CD4-positive, alpha-beta T cell (primary cell): ENCODE data around the gene ZNF492. TPM values are rescaled to one million over a fixed set of nuclear protein-coding genes. Genes with fewer than 3 reads are reported as not detected.
"Not testable (repeated sequence)": the region's sequence is repeated elsewhere in the genome, so short reads cannot be mapped to it uniquely, and the experiment has no call there.

ENCODE experiments used
- ATAC-seq: fragments of 200-7000 bp; cut with Tn5 transposase; one replicate; pipeline ENCODE4 v1.10.0; 2022; ENCODE audit warnings: mild to moderate bottlenecking; ENCODE audit not compliant: poor library complexity
- CTCF ChIA-PET: fragments of 350-600 bp; sonication (Branson Sonifier 250); formaldehyde crosslinking; loops from one replicate; lab custom pipeline; 2021; ENCODE audit warnings: antibody characterized with exemption, inconsistent platforms; lab: Charles Lee
- POLR2A ChIA-PET: fragments of 350-600 bp; sonication (Branson Sonifier 250); formaldehyde crosslinking; loops from one replicate; lab custom pipeline; 2021; ENCODE audit warnings: antibody characterized with exemption, inconsistent platforms; lab: Charles Lee
- DNase-seq, 14 experiments: peaks; one replicate each; pipeline ENCODE4 v3.0.0-alpha.2; 2013 to 2020; ENCODE audit warnings: mixed read lengths in 2 of 14
- H3K27ac ChIP-seq, 2 donors: one replicate each; pipeline versions ENCODE4 v1.5.1 to v1.7.0; 2013; ENCODE audit warnings: low read length in 2 of 2, low read depth in 1 of 2, mild to moderate bottlenecking in 1 of 2
- H3K27me3 ChIP-seq, 2 experiments: 1 replicate in 1 of 2; 2 replicates in 1 of 2; pipeline versions ENCODE4 v1.6.1 to v1.7.0; 2013; ENCODE audit warnings: low read length in 2 of 2, control low read depth in 1 of 2, mild to moderate bottlenecking in 1 of 2, moderate library complexity in 1 of 2; ENCODE audit not compliant: insufficient read depth in 2 of 2, control insufficient read depth in 1 of 2
- H3K36me3 ChIP-seq: one replicate; pipeline ENCODE4 v1.6.1; 2013; ENCODE audit warnings: low read length, control low read depth; ENCODE audit not compliant: insufficient read depth
- H3K4me1 ChIP-seq: one replicate; pipeline ENCODE4 v1.6.1; 2013; ENCODE audit warnings: low read length, control low read depth; ENCODE audit not compliant: insufficient read depth
- H3K4me3 ChIP-seq: one replicate; pipeline ENCODE4 v1.5.1; 2013; ENCODE audit warnings: mild to moderate bottlenecking, low read length, moderate library complexity
- H3K9me3 ChIP-seq, 2 experiments: 1 replicate in 1 of 2; 2 replicates in 1 of 2; pipeline versions ENCODE4 v1.6.1 to v1.7.0; 2013; ENCODE audit warnings: low read length in 2 of 2, mild to moderate bottlenecking in 2 of 2, control low read depth in 1 of 2, moderate library complexity in 1 of 2; ENCODE audit not compliant: control insufficient read depth in 1 of 2, insufficient read depth in 1 of 2
- H3K27ac Mint-ChIP-seq: one replicate; pipeline ENCODE4 v1.8.0; 2020; ENCODE audit warnings: mixed read lengths
- H3K27me3 Mint-ChIP-seq: one replicate; pipeline ENCODE4 v1.8.0; 2021; ENCODE audit warnings: mixed read lengths
- H3K36me3 Mint-ChIP-seq: one replicate; pipeline ENCODE4 v1.8.0; 2021; ENCODE audit warnings: low read depth, mixed read lengths
- H3K4me1 Mint-ChIP-seq: one replicate; pipeline ENCODE4 v1.8.0; 2021; ENCODE audit warnings: low read depth, mixed read lengths
- H3K4me3 Mint-ChIP-seq: one replicate; pipeline ENCODE4 v1.8.0; 2020; ENCODE audit warnings: mild to moderate bottlenecking, mixed read lengths
- H3K9me3 Mint-ChIP-seq: one replicate; pipeline ENCODE4 v1.8.0; 2020; ENCODE audit warnings: mixed read lengths
- CTCF ChIP-seq: fragments of 200-600 bp; IDR thresholded peaks from one replicate; pipeline ENCODE4 v1.8.0; 2022; ENCODE audit warnings: antibody characterized with exemption, mild to moderate bottlenecking
- intact Hi-C, 2 experiments: fragments of 100-400 bp; cut with DNase I in 1 of 2; cut with micrococcal nuclease in 1 of 2; formaldehyde crosslinking; loops; one replicate each; pipeline versions ENCODE4 v1.15.1 to v1.9.0; 2023 to 2025; cut with DNase I, micrococcal nuclease
- total RNA-seq, 174 experiments: library from RNA in 2 of 174; stranded (reverse) in 2 of 174; gene quantifications; one replicate each; pipeline ENCODE4 v1.2.3 and lab custom pipeline; 2021 to 2026

The ZNF492 gene
- total RNA-seq, 2 experiments from 2014 or later: 1.1 to 1.2 TPM

GRCh38 chr19:22612316-22612715 lies 21.8 kb upstream of the ZNF492 start:
- Mint-ChIP-seq H3K4me3 (no peak overlapping the region), H3K27me3 (peaks cover 17% of the 10 kb centered on the region), H3K4me1 (no peaks in the 10 kb centered on the region), H3K36me3 (no peaks in the 10 kb centered on the region), H3K9me3 (no peaks in the 10 kb centered on the region), H3K27ac (no peak overlapping the region)
- Histone ChIP-seq H3K27ac (no peak overlapping the region), H3K9me3 (peaks cover 0 to 47% of the 10 kb centered on the region in 2 experiments), H3K4me3 (no peak overlapping the region), H3K36me3 (no peaks in the 10 kb centered on the region), H3K27me3 (peaks cover 0 to 3% of the 10 kb centered on the region in 2 experiments), H3K4me1 (no peaks in the 10 kb centered on the region)
- no peak for TF ChIP-seq CTCF
- ChIA-PET POLR2A (no interaction called here), CTCF (no interaction called here)
- ATAC-seq (no peak), DNase-seq (no peak)
- intact Hi-C loops: no loop called here

- H3K4me3 Mint-ChIP-seq: no peak overlapping the region
- H3K4me1 Mint-ChIP-seq: no peaks in the 10 kb centered on the region
- Histone ChIP-seq H3K27me3 (peaks cover 3 to 4% of the 10 kb centered on the region in 2 experiments), H3K9me3 (peaks cover 0 to 49% of the 10 kb centered on the region in 2 experiments), H3K36me3 (no peaks in the 10 kb centered on the region), H3K27ac (no peak overlapping the region), H3K4me1 (no peaks in the 10 kb centered on the region), H3K4me3 (no peak overlapping the region)
- CTCF ChIA-PET: no interaction called here
- no peaks in the 10 kb centered on the region for H3K9me3 Mint-ChIP-seq
- H3K27me3 Mint-ChIP-seq: peaks cover 45% of the 10 kb centered on the region
- no peak for TF ChIP-seq CTCF
- H3K27ac Mint-ChIP-seq: no peak overlapping the region
- no peaks in the 10 kb centered on the region for H3K36me3 Mint-ChIP-seq
- POLR2A ChIA-PET: no interaction called here
- intact Hi-C loops: no loop called here
- ATAC-seq (no peak), DNase-seq (no peak)
These were observed 17.5 kb upstream of the ZNF492 start for GRCh38 chr19:22616659-22617058.

GRCh38 chr19:22617181-22617580 lies 16.9 kb upstream of the ZNF492 start:
- ATAC-seq, POLR2A ChIA-PET, H3K36me3 ChIP-seq, H3K4me1 ChIP-seq, H3K4me3 Mint-ChIP-seq, H3K4me1 Mint-ChIP-seq, H3K27ac Mint-ChIP-seq, CTCF ChIA-PET, DNase-seq, intact Hi-C loops, H3K9me3 Mint-ChIP-seq, H3K27me3 ChIP-seq, H3K36me3 Mint-ChIP-seq, H3K27ac ChIP-seq, H3K4me3 ChIP-seq: not testable (repeated sequence)
- H3K9me3 ChIP-seq: peaks cover 0 to 50% of the 10 kb centered on the region in 2 experiments
- peaks cover 51% of the 10 kb centered on the region for H3K27me3 Mint-ChIP-seq

GRCh38 chr19:22617614-22618320 lies 16.4 kb upstream of the ZNF492 start:
- no peaks in the 10 kb centered on the region for H3K36me3 ChIP-seq
- no peaks in the 10 kb centered on the region for H3K4me1 Mint-ChIP-seq
- no peak for DNase-seq
- ChIA-PET POLR2A (no interaction called here), CTCF (no interaction called here)
- peaks cover 0 to 55% of the 10 kb centered on the region in 2 experiments for H3K9me3 ChIP-seq
- no peaks in the 10 kb centered on the region for H3K36me3 Mint-ChIP-seq
- intact Hi-C loops: no loop called here
- peaks cover 51% of the 10 kb centered on the region for H3K27me3 Mint-ChIP-seq
- ATAC-seq: no peak
- H3K4me3 ChIP-seq: no peak overlapping the region
- TF ChIP-seq CTCF: no peak
- no peaks in the 10 kb centered on the region for H3K4me1 ChIP-seq
- H3K9me3 Mint-ChIP-seq: no peaks in the 10 kb centered on the region
- no peak overlapping the region for H3K27ac ChIP-seq
- no peak overlapping the region for H3K4me3 Mint-ChIP-seq
- H3K27me3 ChIP-seq: peaks cover 3 to 4% of the 10 kb centered on the region in 2 experiments
- no peak overlapping the region for H3K27ac Mint-ChIP-seq
